Progenitor cell of endocrine pancreas (in vitro differentiated cells): ENCODE results near the gene CDK7. TPM values are rescaled to one million over a fixed set of nuclear protein-coding genes. Genes with fewer than 3 reads are reported as not detected.

Source experiments
- DNase-seq: peaks from one replicate; pipeline ENCODE4 v3.0.0; 2021; ENCODE audit warnings: low spot score; ENCODE audit not compliant: unreplicated experiment
- H3K27ac Mint-ChIP-seq: 2 replicates; pipeline ENCODE4 v1.8.0; 2021; ENCODE audit warnings: mild to moderate bottlenecking, moderate library complexity, mixed read lengths
- H3K27me3 Mint-ChIP-seq: 2 replicates; pipeline ENCODE4 v1.8.0; 2021; ENCODE audit warnings: mixed read lengths
- H3K36me3 Mint-ChIP-seq: 2 replicates; pipeline ENCODE4 v1.8.0; 2022; ENCODE audit warnings: mixed read lengths; ENCODE audit not compliant: insufficient read depth
- H3K4me1 Mint-ChIP-seq: 2 replicates; pipeline ENCODE4 v1.8.0; 2021; ENCODE audit warnings: low read depth, mixed read lengths
- H3K4me3 Mint-ChIP-seq: 2 replicates; pipeline ENCODE4 v1.8.0; 2021; ENCODE audit warnings: low read depth, mild to moderate bottlenecking, moderate library complexity, mixed read lengths
- H3K9me3 Mint-ChIP-seq: 2 replicates; pipeline ENCODE4 v1.8.0; 2021; ENCODE audit warnings: low read depth, mixed read lengths
- CTCF ChIP-seq: fragments of 200-600 bp; sonication (generic); IDR thresholded peaks from one replicate; pipeline ENCODE4 v1.5.0; 2021; ENCODE audit warnings: antibody characterized with exemption, mild to moderate bottlenecking; ENCODE audit not compliant: unreplicated experiment
- total RNA-seq: library from RNA; stranded (reverse); gene quantifications from 2 replicates; pipeline ENCODE4 v1.2.1, GENCODE V29; 2021

Gene CDK7
- total RNA-seq, 1 donor from 2014 or later, result 30.8 TPM

GRCh38 chr5:69305512-69305911 is 70.8 kb downstream of the CDK7 start:
- H3K27ac Mint-ChIP-seq, result no peak overlapping the region
- TF ChIP-seq CTCF, result no peak
- no peak overlapping the region for H3K4me3 Mint-ChIP-seq
- H3K9me3 Mint-ChIP-seq, result peaks cover 3% of the 10 kb centered on the region
- H3K36me3 Mint-ChIP-seq, result peaks cover 20% of the 10 kb centered on the region
- no peaks in the 10 kb centered on the region for H3K27me3 Mint-ChIP-seq
- DNase-seq, result no peak
- peaks cover 2% of the 10 kb centered on the region for H3K4me1 Mint-ChIP-seq

GRCh38 chr5:69308046-69308553 is 73.4 kb downstream of the CDK7 start:
- H3K36me3 Mint-ChIP-seq, result peaks cover 24% of the 10 kb centered on the region
- H3K4me3 Mint-ChIP-seq, result no peak overlapping the region
- H3K9me3 Mint-ChIP-seq, result peaks cover 3% of the 10 kb centered on the region
- no peak for TF ChIP-seq CTCF
- H3K27me3 Mint-ChIP-seq, result no peaks in the 10 kb centered on the region
- no peaks in the 10 kb centered on the region for H3K4me1 Mint-ChIP-seq
- no peak overlapping the region for H3K27ac Mint-ChIP-seq
- DNase-seq, result no peak

- no peaks in the 10 kb centered on the region for H3K27me3 Mint-ChIP-seq
- H3K36me3 Mint-ChIP-seq, result peaks cover 24% of the 10 kb centered on the region
- TF ChIP-seq CTCF, result no peak
- H3K9me3 Mint-ChIP-seq, result peaks cover 3% of the 10 kb centered on the region
- H3K27ac Mint-ChIP-seq, result no peak overlapping the region
- no peak for DNase-seq
- H3K4me1 Mint-ChIP-seq, result no peaks in the 10 kb centered on the region
- no peak overlapping the region for H3K4me3 Mint-ChIP-seq
Observed at GRCh38 chr5:69309380-69309779, 74.7 kb downstream of the CDK7 start.

- peaks cover 3% of the 10 kb centered on the region for H3K9me3 Mint-ChIP-seq
Observed at GRCh38 chr5:69312459-69313160, 77.9 kb downstream of the CDK7 start.

DNA sequence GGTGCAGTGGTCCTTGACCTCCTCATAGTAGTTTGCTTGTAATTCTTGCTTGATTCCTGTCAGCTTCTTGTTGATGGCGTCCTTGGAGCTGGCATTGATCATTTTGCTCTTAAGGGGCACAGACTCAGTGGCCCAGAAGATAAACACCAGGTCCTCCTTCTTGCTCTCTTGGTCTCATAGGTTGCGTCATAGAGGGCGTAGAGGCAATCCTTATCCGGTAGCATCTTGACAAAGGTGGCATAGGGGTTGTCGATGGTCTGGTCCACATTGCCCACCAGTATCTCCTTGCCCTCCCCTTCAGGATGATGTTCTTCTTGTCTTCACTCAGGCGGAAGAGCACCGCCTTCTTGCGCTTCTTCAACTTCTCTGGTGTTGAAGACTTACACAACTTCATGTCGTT is 78.7 kb downstream of the CDK7 start:
- TF ChIP-seq CTCF, result no peak
- Mint-ChIP-seq H3K36me3 (peaks cover 22% of the 10 kb centered on the region), H3K27me3 (no peaks in the 10 kb centered on the region), H3K4me3 (no peak overlapping the region), H3K27ac (no peak overlapping the region), H3K9me3 (peaks cover 3% of the 10 kb centered on the region), H3K4me1 (no peaks in the 10 kb centered on the region)
- DNase-seq, result no peak

More at GRCh38 chr5:69312459-69313160, 77.9 kb downstream of the CDK7 start:
- H3K4me3 Mint-ChIP-seq, result no peak overlapping the region
- H3K27me3 Mint-ChIP-seq, result no peaks in the 10 kb centered on the region
- H3K4me1 Mint-ChIP-seq, result no peaks in the 10 kb centered on the region
- DNase-seq, result no peak
- no peak overlapping the region for H3K27ac Mint-ChIP-seq
- TF ChIP-seq CTCF, result no peak
- peaks cover 23% of the 10 kb centered on the region for H3K36me3 Mint-ChIP-seq
